ENCODE measurements around the gene SYT2.
"Not testable (repeated sequence)": the region's sequence is repeated elsewhere in the genome, so short reads cannot be mapped to it uniquely, and the experiment has no call there.

Gene SYT2

GRCh38 chr1:202592146-202592545 is 118.1 kb downstream of the SYT2 start:
- no peak for DNase-seq (ENCODE audit: low read depth)

- DNase-seq (ENCODE audit: low read depth): no peak
Measured at GRCh38 chr1:202591515-202591914, 118.7 kb downstream of the SYT2 start.

- DNase-seq (ENCODE audit: low read depth): no peak
Measured at GRCh38 chr1:202590975-202591411, 119.3 kb downstream of the SYT2 start.

- DNase-seq (ENCODE audit: low read depth): no peak
Measured at GRCh38 chr1:202590126-202590525, 120.1 kb downstream of the SYT2 start.

- peak; percentile 99 for DNase-seq (ENCODE audit: low read depth)
Measured at GRCh38 chr1:202589190-202589930, 120.9 kb downstream of the SYT2 start.

GRCh38 chr1:202588503-202589189 is 121.6 kb downstream of the SYT2 start:
- no peak for DNase-seq (ENCODE audit: low read depth)

- no peak for DNase-seq (ENCODE audit: low read depth)
Measured at GRCh38 chr1:202587859-202588485, 122.3 kb downstream of the SYT2 start.

- no peak for DNase-seq (ENCODE audit: low read depth)
Measured at GRCh38 chr1:202586871-202587270, 123.4 kb downstream of the SYT2 start.

- DNase-seq (ENCODE audit: low read depth): no peak
Measured at GRCh38 chr1:202586018-202586821, 124.0 kb downstream of the SYT2 start.

- DNase-seq (ENCODE audit: low read depth): no peak
Measured at GRCh38 chr1:202585590-202585933, 124.7 kb downstream of the SYT2 start.

- no peak for DNase-seq (ENCODE audit: low read depth)
Measured at GRCh38 chr1:202584707-202585589, 125.3 kb downstream of the SYT2 start.

- not testable (repeated sequence) for DNase-seq (ENCODE audit: low read depth)
Measured at GRCh38 chr1:202582350-202582749, 127.9 kb downstream of the SYT2 start.

GRCh38 chr1:202580619-202581018 is 129.6 kb downstream of the SYT2 start:
- DNase-seq (ENCODE audit: low read depth): no peak

- peak; percentile 76 for DNase-seq (ENCODE audit: low read depth)
Measured at GRCh38 chr1:202579806-202580205, 130.4 kb downstream of the SYT2 start.

GRCh38 chr1:202578565-202578964 is 131.7 kb downstream of the SYT2 start:
- no peak for DNase-seq (ENCODE audit: low read depth)

- DNase-seq (ENCODE audit: low read depth): no peak
Measured at GRCh38 chr1:202578001-202578504, 132.2 kb downstream of the SYT2 start.

- no peak for DNase-seq (ENCODE audit: low read depth)
Measured at GRCh38 chr1:202577381-202577780, 132.9 kb downstream of the SYT2 start.

GRCh38 chr1:202576816-202577215 is 133.4 kb downstream of the SYT2 start:
- DNase-seq (ENCODE audit: low read depth): peak; percentile 49

GRCh38 chr1:202575918-202576653 is 134.2 kb downstream of the SYT2 start:
- DNase-seq (ENCODE audit: low read depth): no peak

GRCh38 chr1:202572867-202573266 is 137.4 kb downstream of the SYT2 start:
- no peak for DNase-seq (ENCODE audit: low read depth)

All from HS-5 (cell line).